CD4-positive, alpha-beta T cell treated with Interleukin-15 for 4 hours (primary cell): ENCODE data around the gene KRTAP4-9.
"Not testable (repeated sequence)": the region's sequence is repeated elsewhere in the genome, so short reads cannot be mapped to it uniquely, and the experiment has no call there.

Experiments used
- DNase-seq: peaks from one replicate; pipeline ENCODE4 v3.0.0-alpha.2; 2020; ENCODE audit warnings: low spot score

Gene KRTAP4-9

DNA sequence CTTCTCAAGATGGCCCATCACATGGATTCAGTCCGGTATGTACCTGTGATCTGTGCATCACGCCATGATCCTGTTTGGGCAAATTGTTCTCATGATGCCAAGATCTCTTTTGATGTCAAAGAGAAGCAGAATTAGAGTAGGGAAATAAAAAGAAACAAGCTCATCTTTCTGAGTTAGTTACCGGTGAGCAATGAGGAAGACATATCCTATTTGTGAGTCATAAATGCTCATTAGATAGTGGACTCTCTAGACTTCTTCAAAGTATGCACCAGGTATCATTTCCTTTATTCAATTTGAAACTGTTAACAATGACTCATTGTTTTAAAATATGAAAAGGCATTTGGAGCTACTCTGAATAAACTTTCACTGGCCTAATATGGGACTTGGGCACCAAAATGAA, 26.8 kb downstream of the KRTAP4-9 start:
- no peak for DNase-seq

DNA sequence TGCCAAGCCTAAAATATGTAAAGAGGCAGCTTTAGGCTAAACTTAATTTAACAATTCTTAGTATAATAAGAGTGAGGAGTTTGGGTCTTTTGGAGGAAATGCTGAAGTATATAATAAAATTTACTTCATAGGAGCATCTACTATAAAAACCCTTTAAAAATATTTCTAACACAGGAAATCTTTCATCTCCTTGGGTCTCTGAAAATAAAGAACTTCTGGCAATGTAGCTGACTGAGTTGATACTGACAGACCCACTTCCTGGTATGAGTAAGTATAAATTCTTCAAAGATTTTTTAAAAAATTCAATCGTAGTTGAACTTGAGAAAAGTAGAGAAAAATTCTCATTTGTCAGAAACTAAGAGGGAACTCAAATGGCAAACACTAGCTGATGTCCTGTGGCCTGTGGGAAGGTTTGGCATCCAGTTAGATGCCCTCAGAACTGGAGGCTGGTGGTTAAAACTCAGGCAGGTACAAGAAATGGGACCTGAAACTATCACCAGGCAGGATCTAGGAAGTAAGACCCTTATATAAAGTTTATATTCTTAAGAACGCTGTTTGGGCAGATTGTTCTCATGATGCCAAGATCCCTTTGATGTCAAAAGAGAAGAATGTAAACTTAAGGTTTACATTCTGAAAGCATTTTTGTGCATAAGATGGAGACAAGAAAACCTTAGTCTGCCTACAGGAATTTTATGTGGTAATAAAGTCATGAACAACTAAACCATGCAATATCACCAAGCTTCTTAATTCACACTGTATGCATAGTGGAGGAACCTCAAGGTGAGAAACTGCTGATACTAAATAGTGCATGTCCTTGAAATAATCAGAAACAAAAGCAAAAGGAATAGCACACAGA, 28.9 kb downstream of the KRTAP4-9 start:
- no peak for DNase-seq

DNA sequence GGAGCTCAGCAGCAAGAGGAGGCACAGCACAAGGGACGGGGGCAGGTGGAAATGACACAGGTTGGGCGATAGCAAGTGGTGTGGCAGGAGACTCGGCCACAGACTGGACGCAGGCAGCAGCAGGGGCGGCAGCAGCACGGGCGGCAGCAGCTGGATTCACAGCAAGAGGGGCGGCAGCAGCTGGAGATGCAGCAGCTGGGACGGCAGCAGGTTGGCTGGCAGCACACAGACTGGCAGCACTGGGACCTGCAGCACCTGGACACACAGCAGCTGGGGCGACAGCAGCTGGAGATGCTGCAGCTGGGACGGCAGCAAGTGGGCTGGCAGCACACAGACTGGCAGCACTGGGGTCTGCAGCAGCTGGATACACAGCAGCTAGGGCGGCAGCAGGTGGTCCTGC, 34.7 kb downstream of the KRTAP4-9 start:
- DNase-seq: not testable (repeated sequence)

DNA sequence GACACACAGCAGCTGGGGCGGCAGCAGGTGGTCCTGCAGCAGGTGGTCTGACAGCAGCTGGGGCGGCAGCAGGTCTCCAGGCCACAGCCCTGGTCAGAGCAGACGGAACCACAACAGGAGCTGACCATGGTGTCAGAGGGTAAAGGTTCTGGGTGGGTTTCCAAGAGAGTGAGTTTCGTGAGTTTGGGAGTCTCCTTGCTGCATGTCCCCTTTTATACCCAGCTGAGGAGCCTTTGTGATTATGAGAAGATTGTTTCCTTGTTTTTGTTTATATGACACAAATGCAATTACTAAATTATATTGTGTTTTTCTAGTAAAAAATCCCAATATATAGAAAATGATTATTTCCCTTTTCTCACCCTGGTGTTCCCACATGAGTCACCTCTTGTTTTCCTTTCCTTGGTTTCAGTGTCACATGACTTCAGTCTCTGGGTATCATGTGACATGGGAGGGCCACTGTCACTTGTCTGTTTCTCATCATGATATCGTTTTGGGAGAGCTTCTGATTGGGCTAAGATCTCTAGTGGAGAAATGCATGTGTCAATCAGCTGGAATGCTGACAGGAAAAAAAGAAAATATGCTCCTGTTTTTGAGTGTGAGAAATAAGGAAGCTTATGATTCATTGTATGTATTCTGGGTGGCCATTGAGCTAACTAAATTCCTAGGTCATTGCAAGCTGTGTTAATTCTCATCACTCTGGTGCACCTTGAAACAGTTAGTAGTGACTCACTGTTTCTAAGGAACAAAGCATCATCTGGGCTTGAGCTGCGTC, 35.4 kb downstream of the KRTAP4-9 start, which contains the start of gene KRTAP4-6:
Gene KRTAP4-6, minus strand, starts transcription at position 185 of the 772 bp plus-strand sequence. Its CDS starts 57 bp downstream, at position 128.
- no peak for DNase-seq

DNA sequence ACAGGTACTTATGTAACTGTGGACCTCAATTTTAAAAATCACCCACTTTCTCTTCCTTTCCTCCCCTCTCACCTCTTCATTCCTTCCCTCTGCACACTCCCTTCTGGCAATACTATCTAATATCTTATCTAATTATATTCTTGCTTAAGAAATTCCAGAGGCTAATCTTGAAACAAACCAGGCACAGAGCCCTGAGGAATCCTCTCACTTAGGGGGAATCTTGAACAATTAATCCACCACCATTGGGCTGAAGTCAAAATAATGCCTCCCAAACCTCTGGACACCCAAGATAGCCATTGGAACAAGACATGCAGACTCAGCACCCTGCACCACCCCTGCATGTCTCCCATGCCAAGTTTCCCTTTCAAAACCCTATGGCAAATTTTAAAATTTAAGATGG, 36.2 kb downstream of the KRTAP4-9 start:
- DNase-seq: no peak

DNA sequence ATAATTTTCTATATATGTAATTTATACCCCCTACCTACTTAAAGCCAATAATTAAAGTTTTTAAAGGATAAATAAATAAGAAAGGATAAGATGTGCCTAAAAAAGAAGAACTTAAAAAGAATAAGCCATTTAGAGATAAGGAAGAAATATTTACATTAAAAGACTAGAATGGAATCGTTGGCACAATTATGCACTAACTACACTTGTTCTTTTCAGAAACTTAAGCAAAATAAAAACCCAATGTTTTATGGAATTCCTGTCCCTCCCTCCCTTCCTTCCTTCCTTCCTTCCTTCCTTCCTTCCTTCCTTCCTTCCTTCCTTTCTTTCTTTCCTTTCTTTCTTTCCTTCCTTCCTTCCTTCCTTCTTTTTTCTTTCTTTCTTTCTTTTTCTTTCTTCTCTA, 39.7 kb downstream of the KRTAP4-9 start:
- no peak for DNase-seq

DNA sequence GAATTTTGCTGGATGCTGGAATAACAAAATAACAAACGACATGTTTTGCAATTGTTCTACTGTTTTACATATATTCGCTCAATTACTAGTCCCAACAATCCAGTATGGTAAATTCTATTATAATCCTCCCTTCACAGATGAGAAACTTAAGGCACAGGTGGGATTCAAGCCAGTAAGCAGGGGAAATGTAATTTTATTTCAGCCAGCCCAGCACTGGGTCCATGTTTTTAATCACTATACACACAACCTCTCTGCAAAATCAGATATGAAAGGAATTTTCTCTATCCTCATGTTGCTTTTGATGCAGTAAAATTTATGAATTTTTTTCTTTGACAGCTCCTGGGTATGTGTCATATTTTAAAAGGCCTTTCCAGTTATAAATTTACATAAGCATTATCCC, 40.1 kb downstream of the KRTAP4-9 start:
- DNase-seq: no peak

DNA sequence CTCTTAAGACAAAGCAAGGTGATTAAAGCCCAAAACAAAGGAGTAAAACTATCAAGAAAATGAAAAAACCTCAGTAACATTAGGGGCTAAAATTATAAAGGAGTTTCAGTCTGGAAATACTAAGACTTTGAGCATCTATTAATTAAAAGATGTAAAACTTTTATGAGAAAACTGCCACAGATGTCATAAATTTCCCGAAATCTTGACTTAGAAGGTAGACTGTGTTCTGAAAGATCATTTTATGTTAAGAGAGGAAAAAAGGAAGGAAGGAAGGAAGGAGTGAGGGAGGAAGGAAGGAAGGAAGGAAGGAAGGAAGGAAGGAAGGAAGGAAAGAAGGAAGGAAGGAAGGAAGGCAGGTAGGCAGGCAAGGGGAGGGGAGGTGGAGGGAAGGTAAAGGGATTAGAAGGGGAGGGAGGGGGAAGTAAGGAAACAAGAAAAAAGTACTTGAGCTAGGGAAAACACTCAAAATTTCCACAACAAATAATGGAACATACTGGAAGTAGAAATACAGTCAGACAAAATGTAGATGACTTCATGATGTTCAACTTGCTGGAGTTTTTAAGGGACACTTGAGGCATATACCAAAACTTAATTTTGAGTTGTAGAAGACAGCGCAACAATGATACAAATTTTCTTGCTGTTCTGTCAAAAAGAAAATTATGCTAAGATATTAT, 42.5 kb downstream of the KRTAP4-9 start:
- no peak for DNase-seq

DNA sequence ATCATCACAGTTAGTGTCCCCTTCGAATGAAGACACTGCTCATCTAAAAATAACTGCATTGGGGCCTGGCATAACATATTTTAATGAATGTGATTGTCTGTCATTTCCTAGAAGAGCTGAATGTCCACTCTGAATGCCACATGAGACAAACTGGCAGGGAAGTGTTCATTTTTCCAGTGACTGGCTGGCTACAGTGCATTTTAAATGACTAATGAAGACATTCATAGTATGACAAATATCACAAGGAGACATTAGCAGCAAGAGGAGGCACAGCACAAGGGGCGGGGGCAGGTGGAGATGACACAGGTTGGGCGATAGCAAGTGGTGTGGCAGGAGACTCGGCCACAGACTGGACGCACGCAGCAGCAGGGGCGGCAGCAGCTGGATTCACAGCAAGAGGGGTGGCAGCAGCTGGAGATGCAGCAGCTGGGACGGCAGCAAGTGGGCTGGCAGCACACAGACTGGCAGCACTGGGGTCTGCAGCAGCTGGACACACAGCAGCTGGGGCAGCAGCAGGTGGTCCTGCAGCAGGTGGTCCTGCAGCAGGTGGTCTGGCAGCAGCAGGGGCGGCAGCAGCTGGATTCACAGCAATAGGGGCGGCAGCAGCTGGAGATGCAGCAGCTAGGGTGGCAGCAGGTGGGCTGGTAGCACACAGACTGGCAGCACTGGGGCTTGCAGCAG, 43.9 kb downstream of the KRTAP4-9 start:
- DNase-seq: not testable (repeated sequence)

DNA sequence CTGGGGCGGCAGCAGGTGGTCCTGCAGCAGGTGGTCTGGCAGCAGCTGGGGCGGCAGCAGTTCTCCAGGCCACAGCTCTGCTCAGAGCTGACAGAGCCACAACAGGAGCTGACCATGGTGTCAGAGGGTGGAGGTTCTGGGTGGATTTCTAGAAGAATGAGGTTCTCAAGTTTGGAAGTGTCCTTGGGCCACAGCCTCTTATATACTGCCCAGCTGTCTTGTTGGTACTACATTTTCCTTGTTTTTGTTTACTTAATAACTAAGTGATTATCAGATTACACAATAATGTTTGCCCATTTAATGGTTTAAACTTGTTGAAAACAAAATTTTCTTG, 44.4 kb downstream of the KRTAP4-9 start, which contains the start of gene KRTAP4-5:
Gene KRTAP4-5, minus strand, starts transcription at position 174 of the 334 bp plus-strand sequence. Its CDS starts 58 bp downstream, at position 116.
- no peak for DNase-seq

DNA sequence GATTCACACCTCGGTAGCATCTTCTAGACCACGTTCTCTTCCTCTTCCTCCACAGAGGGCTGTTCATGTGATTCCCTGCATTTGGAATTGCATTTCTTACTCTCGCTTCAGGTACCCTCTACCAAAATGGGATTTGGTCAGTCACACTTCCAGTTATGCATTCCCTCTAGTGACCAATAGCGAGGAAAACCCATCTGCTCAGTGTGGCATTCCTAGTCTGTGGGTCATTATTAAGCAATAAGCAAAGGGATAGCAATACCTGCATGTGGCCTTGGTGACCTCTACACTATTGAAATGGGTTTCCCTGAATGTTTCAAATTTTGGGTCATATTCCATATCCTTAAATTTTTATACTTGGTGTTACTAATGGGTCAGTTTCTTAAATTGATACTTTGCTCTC, 44.8 kb downstream of the KRTAP4-9 start:
- no peak for DNase-seq

DNA sequence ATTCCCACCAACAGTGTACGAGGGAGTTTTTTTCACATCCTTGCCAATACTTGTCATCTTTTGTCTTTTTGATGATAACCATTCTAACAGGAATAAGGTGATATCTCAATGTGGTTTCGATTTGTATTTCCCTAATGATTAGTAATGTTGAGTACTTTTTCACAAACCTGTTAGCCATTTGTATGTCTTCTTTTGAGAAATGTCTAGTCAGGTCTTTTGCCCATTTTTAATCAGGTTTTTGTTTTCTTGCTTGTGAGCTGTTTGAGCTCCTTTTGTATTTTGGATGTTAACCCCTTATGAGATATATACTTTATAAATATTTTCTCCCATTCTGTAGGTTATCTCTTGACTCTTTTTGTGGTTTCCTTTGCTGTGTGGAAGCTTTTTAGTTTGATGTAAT, 46.3 kb downstream of the KRTAP4-9 start:
- no peak for DNase-seq

DNA sequence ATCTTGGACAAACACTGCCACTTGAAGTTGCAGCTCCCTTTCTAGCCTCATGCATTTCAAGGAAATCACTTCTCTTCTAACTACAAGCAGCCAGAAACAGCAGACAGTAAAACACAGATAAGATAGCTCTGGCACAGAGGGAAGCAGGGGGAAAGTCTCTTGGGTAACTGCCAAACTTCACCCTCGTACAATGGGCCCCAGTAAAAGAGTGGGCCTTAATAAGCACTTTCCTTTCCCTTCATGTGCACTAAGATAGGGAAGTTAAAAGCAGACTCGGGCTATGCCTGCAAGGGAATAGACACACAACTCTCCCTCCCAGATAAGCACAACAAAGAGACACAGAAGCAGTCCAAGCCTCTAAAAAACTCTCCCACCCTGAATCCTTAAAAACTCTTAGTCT, 48.7 kb downstream of the KRTAP4-9 start:
- DNase-seq: no peak
